Lower lobe of right lung (tissue), 2 donors: ENCODE measurements around the gene HLA-DRB1. TPM values are rescaled to one million over a fixed set of nuclear protein-coding genes. Genes with fewer than 3 reads are reported as not detected.
"Not testable (repeated sequence)": the region's sequence is repeated elsewhere in the genome, so short reads cannot be mapped to it uniquely, and the experiment has no call there.

Source experiments
- ATAC-seq, 2 donors: fragments of 200-7000 bp; cut with Tn5 transposase; one replicate each; pipeline ENCODE4 v1.9.1; 2020 to 2022; ENCODE audit warnings: mild to moderate bottlenecking in 2 of 2, moderate library complexity in 2 of 2
- DNase-seq: peaks from one replicate; pipeline ENCODE4 v3.0.0-alpha.2; 2020
- H3K27ac ChIP-seq: fragments of 200-600 bp; one replicate; pipeline ENCODE4 v1.8.0; 2022
- H3K27me3 ChIP-seq: fragments of 200-600 bp; one replicate; pipeline ENCODE4 v1.8.0; 2022; ENCODE audit warnings: low read depth
- H3K36me3 ChIP-seq: fragments of 200-600 bp; one replicate; pipeline ENCODE4 v1.8.0; 2022; ENCODE audit warnings: mild to moderate bottlenecking
- H3K4me1 ChIP-seq: fragments of 200-600 bp; one replicate; pipeline ENCODE4 v1.8.0; 2022
- H3K4me3 ChIP-seq: fragments of 200-600 bp; one replicate; pipeline ENCODE4 v1.8.0; 2022; ENCODE audit warnings: mild to moderate bottlenecking
- H3K9me3 ChIP-seq: fragments of 200-600 bp; one replicate; pipeline ENCODE4 v1.8.0; 2022
- CTCF ChIP-seq: fragments of 200-600 bp; IDR thresholded peaks from one replicate; pipeline ENCODE4 v1.8.0; 2022; ENCODE audit warnings: antibody characterized with exemption, mild to moderate bottlenecking
- intact Hi-C: fragments of 100-400 bp; cut with DNase I; formaldehyde crosslinking; loops from one replicate; pipeline ENCODE4 v1.11.0; 2022
- total RNA-seq: library from RNA; stranded (reverse); fragmentation: NEBNext Ultra II Directional; extraction: Animal tissue kit (Norgen Biotek cat#: 25700); gene quantifications from one replicate; pipeline ENCODE4 v1.2.1, GENCODE V29; 2021
- donor health status: DM: no; HTN: yes; CAD: no; lungs with severe emphysema.

HLA-DRB1 gene
- total RNA-seq, 1 donor from 2014 or later, result 480 TPM

- no peaks in the 10 kb centered on the region for H3K36me3 ChIP-seq
- no peaks in the 10 kb centered on the region for H3K9me3 ChIP-seq
- DNase-seq (no peak), ATAC-seq (peak in 1 of 2 donors; percentile 68)
- intact Hi-C loops, result no loop called here
- TF ChIP-seq CTCF, result no peak
- no peak overlapping the region for H3K27ac ChIP-seq
- H3K27me3 ChIP-seq, result no peaks in the 10 kb centered on the region
- no peaks in the 10 kb centered on the region for H3K4me1 ChIP-seq
- H3K4me3 ChIP-seq, result no peak overlapping the region
These were observed 8.1 kb downstream of the HLA-DRB1 start for GRCh38 chr6:32581315-32582095.

- Histone ChIP-seq H3K9me3 (no peaks in the 10 kb centered on the region), H3K4me1 (no peaks in the 10 kb centered on the region), H3K36me3 (no peaks in the 10 kb centered on the region), H3K4me3 (no peak overlapping the region), H3K27me3 (no peaks in the 10 kb centered on the region), H3K27ac (no peak overlapping the region)
- DNase-seq, result no peak
- intact Hi-C loops, result no loop called here
- no peak for TF ChIP-seq CTCF
- peak in 1 of 2 donors; percentile 59 for ATAC-seq
These were observed 9.1 kb downstream of the HLA-DRB1 start for GRCh38 chr6:32580593-32580992.

DNA sequence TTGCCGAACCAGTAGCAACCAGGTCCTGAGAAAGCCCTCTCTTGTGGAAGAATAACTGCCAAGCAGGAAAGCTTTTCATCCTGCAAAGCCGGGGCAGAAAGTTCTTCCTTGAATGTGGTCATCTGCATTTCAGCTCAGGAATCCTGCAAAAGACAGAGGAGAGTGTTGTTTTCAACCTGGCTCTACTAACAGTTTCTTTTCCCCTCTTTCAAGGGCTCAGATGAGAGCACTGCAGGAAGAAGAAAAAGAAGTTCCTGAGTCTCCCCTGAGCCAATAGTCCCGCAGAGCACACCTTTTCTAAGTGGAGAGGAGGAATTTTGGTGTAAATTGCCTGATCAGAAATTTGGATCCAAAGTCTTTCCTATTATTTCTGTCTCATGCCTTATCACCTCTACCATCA is 10.7 kb downstream of the HLA-DRB1 start:
- intact Hi-C loops, result no loop called here

DNA sequence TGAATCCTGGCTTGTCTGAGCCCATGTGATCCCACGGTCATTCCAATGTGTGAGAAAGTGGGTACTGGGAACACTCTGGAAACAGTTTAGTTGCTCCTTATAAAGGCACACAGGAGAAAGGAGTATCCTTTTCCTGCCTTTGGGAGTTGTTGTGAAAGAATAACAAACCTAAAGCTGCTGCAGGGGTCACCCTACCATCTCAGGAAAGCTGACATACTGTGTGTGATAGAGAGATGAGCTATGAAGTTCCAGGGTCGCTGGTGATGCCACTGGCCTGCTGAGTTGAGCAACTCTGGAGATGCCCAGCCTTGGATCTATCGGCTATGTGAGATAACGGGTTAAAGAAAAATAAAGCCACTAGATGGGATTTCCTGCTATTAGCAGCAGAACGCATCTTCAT is 12.2 kb downstream of the HLA-DRB1 start:
- H3K27me3 ChIP-seq, DNase-seq, H3K4me1 ChIP-seq, H3K36me3 ChIP-seq, H3K4me3 ChIP-seq, intact Hi-C loops, H3K27ac ChIP-seq, H3K9me3 ChIP-seq: not testable (repeated sequence)
- peak in 1 of 2 donors; percentile 34 for ATAC-seq

More for the DNA sequence above, 10.7 kb downstream of the HLA-DRB1 start:
- no peaks in the 10 kb centered on the region for H3K36me3 ChIP-seq
- no peak for TF ChIP-seq CTCF
- no peak for ATAC-seq
- H3K27me3 ChIP-seq, result no peaks in the 10 kb centered on the region
- H3K9me3 ChIP-seq, result no peaks in the 10 kb centered on the region
- no peak overlapping the region for H3K27ac ChIP-seq
- H3K4me3 ChIP-seq, result no peak overlapping the region
- DNase-seq, result no peak
- H3K4me1 ChIP-seq, result no peaks in the 10 kb centered on the region

- TF ChIP-seq CTCF, result no peak
- Histone ChIP-seq H3K4me1 (no peaks in the 10 kb centered on the region), H3K27me3 (no peaks in the 10 kb centered on the region), H3K9me3 (no peaks in the 10 kb centered on the region), H3K36me3 (no peaks in the 10 kb centered on the region), H3K4me3 (no peak overlapping the region), H3K27ac (no peak overlapping the region)
- ATAC-seq (peak in 1 of 2 donors; percentile 18), DNase-seq (no peak)
- intact Hi-C loops, result no loop called here
These were observed 13.4 kb downstream of the HLA-DRB1 start for GRCh38 chr6:32576250-32576649.

GRCh38 chr6:32570363-32570905 is 19.2 kb downstream of the HLA-DRB1 start:
- no peak for TF ChIP-seq CTCF

More at GRCh38 chr6:32570363-32570905, 19.2 kb downstream of the HLA-DRB1 start:
- H3K4me3 ChIP-seq, result no peak overlapping the region
- no peaks in the 10 kb centered on the region for H3K9me3 ChIP-seq
- H3K27me3 ChIP-seq, result no peaks in the 10 kb centered on the region
- H3K27ac ChIP-seq, result no peak overlapping the region
- intact Hi-C loops, result no loop called here
- no peak for DNase-seq
- no peak for ATAC-seq
- no peaks in the 10 kb centered on the region for H3K4me1 ChIP-seq
- no peaks in the 10 kb centered on the region for H3K36me3 ChIP-seq
